ENCODE data around the gene ADAMTS2.

The ADAMTS2 gene

DNA sequence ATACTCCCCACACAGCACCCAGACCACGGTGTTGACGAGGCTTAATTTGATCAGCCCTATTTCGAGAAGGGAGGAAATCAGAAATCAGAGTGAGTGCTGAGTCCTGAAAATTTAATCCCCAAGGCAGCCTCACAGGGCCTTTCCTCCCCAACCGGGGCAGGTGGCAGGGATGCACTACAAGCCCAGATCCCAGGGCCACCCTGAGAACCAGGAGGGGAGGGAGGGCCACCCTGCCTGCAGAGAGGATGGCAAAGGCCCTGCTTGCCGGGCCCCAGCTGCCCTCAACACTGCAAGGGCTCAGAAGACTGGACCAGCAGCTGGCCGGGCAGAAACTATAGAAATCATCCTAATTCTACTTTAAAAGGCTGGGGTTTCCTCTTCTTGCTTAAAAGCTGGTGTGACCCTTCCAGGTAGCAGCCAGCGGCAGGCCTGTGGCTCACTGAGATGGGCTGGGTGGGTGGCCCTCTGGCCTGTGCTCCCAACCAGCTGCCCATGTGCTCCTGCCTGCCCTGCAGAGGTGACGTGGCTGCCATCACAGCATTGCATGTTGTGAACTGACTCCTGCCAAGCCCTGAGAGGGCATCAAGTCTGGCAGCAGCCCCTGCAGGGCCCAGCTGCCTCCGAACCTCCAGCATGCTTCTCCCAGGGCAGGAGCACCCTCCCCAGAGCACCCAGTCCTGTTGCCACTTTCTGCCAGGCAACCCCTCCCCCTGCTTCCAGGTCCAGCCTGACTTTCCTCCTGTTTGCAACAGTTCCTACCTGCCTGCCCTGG lies 122.8 kb downstream of the ADAMTS2 start:
- TF ChIP-seq, protein P1, sequence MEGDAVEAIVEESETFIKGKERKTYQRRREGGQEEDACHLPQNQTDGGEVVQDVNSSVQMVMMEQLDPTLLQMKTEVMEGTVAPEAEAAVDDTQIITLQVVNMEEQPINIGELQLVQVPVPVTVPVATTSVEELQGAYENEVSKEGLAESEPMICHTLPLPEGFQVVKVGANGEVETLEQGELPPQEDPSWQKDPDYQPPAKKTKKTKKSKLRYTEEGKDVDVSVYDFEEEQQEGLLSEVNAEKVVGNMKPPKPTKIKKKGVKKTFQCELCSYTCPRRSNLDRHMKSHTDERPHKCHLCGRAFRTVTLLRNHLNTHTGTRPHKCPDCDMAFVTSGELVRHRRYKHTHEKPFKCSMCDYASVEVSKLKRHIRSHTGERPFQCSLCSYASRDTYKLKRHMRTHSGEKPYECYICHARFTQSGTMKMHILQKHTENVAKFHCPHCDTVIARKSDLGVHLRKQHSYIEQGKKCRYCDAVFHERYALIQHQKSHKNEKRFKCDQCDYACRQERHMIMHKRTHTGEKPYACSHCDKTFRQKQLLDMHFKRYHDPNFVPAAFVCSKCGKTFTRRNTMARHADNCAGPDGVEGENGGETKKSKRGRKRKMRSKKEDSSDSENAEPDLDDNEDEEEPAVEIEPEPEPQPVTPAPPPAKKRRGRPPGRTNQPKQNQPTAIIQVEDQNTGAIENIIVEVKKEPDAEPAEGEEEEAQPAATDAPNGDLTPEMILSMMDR (IDR thresholded peaks at IDR 0.05; ENCODE audit: borderline replicate concordance, insufficient read depth, low read depth, low read length), result no peak
- no peak overlapping the region for H3K4me3 ChIP-seq (ENCODE audit: low read depth, low read length)

- TF ChIP-seq, protein P1 (IDR thresholded peaks at IDR 0.05; ENCODE audit: borderline replicate concordance, insufficient read depth, low read depth, low read length), result no peak
These were observed 123.4 kb downstream of the ADAMTS2 start for GRCh38 chr5:179221877-179222220.

DNA sequence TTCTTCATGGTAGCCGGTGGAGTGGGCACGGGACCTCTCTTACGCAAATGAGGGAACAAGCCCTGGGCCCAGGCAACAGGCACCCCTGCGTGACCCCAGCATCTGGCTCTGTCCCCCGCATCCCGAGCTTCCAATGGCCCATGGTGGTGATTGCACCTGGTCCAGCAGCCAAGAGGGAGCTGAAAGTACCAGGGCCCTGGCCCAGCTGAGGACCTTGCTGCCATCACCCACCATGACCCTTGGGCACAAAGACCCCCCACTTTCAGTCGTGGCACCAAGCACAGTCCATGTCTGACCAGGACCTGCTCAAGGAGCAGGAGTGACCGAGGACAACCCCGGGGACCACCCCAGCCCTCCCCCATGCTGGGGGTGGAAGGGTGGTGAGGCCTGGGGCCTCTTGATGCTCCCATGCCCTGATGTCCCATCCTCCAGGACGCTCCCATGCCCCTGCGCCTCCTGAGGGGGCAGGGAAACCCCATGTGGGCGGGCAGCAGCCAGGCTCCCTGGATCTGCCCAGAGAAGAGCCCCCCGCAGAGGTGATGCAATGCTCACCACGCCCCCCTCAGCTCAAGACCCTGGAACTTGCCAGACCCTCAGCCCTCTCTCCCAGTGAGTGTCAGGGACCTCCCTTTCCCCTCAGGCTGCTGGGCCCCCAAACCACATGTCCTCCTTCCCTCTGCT lies 123.9 kb downstream of the ADAMTS2 start:
- H3K4me3 ChIP-seq (ENCODE audit: low read depth, low read length), result no peak overlapping the region
- TF ChIP-seq, protein P1 (IDR thresholded peaks at IDR 0.05; ENCODE audit: borderline replicate concordance, insufficient read depth, low read depth, low read length), result no peak

More at GRCh38 chr5:179221877-179222220, 123.4 kb downstream of the ADAMTS2 start:
- H3K4me3 ChIP-seq (ENCODE audit: low read depth, low read length), result no peak overlapping the region

DNA sequence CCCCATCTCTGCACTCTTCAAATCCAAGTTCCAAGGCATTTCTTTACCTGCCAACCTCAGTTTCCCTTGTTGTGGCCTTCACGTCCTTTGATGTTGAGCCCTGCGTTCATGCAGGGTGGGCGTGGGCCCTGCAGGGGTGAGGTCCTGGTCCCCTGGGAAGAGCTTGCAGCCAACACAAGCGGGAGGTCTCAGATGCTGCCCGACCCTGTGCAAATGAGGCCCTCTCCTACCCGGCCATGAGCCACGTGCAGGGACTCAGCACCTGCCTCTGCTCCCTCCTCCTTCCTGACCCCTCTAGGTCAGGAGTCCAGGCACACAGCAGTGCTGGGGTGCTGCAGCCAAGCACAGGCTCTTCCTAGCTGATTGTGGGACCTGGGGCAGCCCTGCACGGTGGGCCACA lies 124.5 kb downstream of the ADAMTS2 start:
- TF ChIP-seq, protein P1 (IDR thresholded peaks at IDR 0.05; ENCODE audit: borderline replicate concordance, insufficient read depth, low read depth, low read length), result no peak
- H3K4me3 ChIP-seq (ENCODE audit: low read depth, low read length), result no peak overlapping the region

GRCh38 chr5:179219661-179220620 lies 125.3 kb downstream of the ADAMTS2 start:
- H3K4me3 ChIP-seq (ENCODE audit: low read depth, low read length), result no peak overlapping the region
- TF ChIP-seq, protein P1 (IDR thresholded peaks at IDR 0.05; ENCODE audit: borderline replicate concordance, insufficient read depth, low read depth, low read length), result no peak

DNA sequence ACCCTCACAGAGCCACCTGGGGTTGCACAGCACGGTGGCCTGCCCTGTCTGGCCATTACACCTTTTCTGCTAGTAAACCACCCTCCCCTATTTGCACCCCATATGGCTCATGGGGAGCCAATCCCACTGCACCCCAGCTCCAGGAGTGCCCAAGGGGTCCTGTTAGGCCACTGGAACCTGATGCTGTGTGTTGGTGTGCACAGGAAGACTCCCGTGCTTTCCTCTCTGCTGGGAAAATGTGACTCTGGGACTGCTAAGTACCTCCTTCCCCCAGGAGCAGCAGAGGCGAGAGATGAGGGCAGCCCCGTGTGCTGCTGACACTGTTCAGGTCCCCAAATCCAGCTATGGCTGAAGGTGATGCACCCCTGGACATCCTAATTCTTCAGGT lies 126.3 kb downstream of the ADAMTS2 start:
- H3K4me3 ChIP-seq (ENCODE audit: low read depth, low read length), result no peak overlapping the region
- TF ChIP-seq, protein P1 (IDR thresholded peaks at IDR 0.05; ENCODE audit: borderline replicate concordance, insufficient read depth, low read depth, low read length), result no peak
